GM23338 (cell line): ENCODE measurements around the gene GFOD1. TPM values are rescaled to one million over a fixed set of nuclear protein-coding genes. Genes with fewer than 3 reads are reported as not detected.

Source experiments
- ATAC-seq: fragments of 200-7000 bp; cut with Tn5 transposase; 3 replicates; pipeline ENCODE4 v1.9.1; 2020
- DNase-seq: peaks from one replicate; pipeline ENCODE4 v3.0.0-alpha.2; 2015; ENCODE audit warnings: low spot score
- H2AFZ ChIP-seq: fragments of 200-600 bp; sonication (generic); 2 replicates; pipeline ENCODE4 v1.8.0; 2016; ENCODE audit warnings: antibody characterized with exemption, mild to moderate bottlenecking, moderate library complexity
- H3F3A ChIP-seq: fragments of 200-600 bp; sonication (generic); replicated peaks from 2 replicates; pipeline ENCODE4 v1.8.0; 2017; ENCODE audit warnings: antibody characterized with exemption, mixed run types, low read depth
- H3K27ac ChIP-seq: fragments of 200-600 bp; sonication (generic); 2 replicates; pipeline ENCODE4 v1.6.1; 2016; ENCODE audit warnings: low read depth
- H3K27me3 ChIP-seq: fragments of 200-600 bp; sonication (generic); 2 replicates; pipeline ENCODE4 v1.8.0; 2016; ENCODE audit warnings: mild to moderate bottlenecking, mixed run types, moderate library complexity; ENCODE audit not compliant: insufficient read depth
- H3K36me3 ChIP-seq: fragments of 200-600 bp; sonication (generic); 2 replicates; pipeline ENCODE4 v1.8.0; 2016; ENCODE audit warnings: mild to moderate bottlenecking; ENCODE audit not compliant: insufficient read depth
- H3K4me1 ChIP-seq: fragments of 200-600 bp; sonication (generic); 2 replicates; pipeline ENCODE4 v1.8.0; 2016; ENCODE audit warnings: mild to moderate bottlenecking, moderate library complexity; ENCODE audit not compliant: insufficient read depth
- H3K4me2 ChIP-seq: fragments of 200-600 bp; sonication (generic); 2 replicates; pipeline ENCODE4 v1.7.1; 2017; ENCODE audit warnings: mixed run types
- H3K4me3 ChIP-seq: fragments of 200-600 bp; sonication (generic); 2 replicates; pipeline ENCODE4 v1.6.1; 2016; ENCODE audit warnings: mixed run types
- H3K79me2 ChIP-seq: fragments of 200-600 bp; sonication (generic); replicated peaks from 2 replicates; pipeline ENCODE4 v1.8.0; 2017; ENCODE audit warnings: mild to moderate bottlenecking; ENCODE audit not compliant: insufficient read depth
- H3K9me2 ChIP-seq: fragments of 200-600 bp; sonication (generic); 2 replicates; pipeline ENCODE4 v1.8.0; 2017; ENCODE audit not compliant: insufficient read depth
- H4K20me1 ChIP-seq: fragments of 200-600 bp; sonication (generic); replicated peaks from 2 replicates; pipeline ENCODE4 v1.8.0; 2017; ENCODE audit warnings: mild to moderate bottlenecking; ENCODE audit not compliant: insufficient read depth
- H3K27ac Mint-ChIP-seq: 2 replicates; pipeline ENCODE4 v1.8.0; 2020; ENCODE audit warnings: inconsistent platforms, mild to moderate bottlenecking, moderate library complexity, mixed read lengths
- H3K27me3 Mint-ChIP-seq: 3 replicates; pipeline ENCODE4 v1.8.0; 2022; ENCODE audit warnings: low read depth, mild to moderate bottlenecking, moderate library complexity, mixed read lengths, inconsistent platforms; ENCODE audit not compliant: insufficient read depth, poor library complexity
- H3K36me3 Mint-ChIP-seq: 3 replicates; pipeline ENCODE4 v1.8.0; 2021; ENCODE audit warnings: low read depth, mild to moderate bottlenecking, inconsistent platforms, moderate library complexity, mixed read lengths
- H3K4me1 Mint-ChIP-seq: 3 replicates; pipeline ENCODE4 v1.8.0; 2020; ENCODE audit warnings: mild to moderate bottlenecking, inconsistent platforms, mixed read lengths
- H3K4me3 Mint-ChIP-seq: 3 replicates; pipeline ENCODE4 v1.8.0; 2021; ENCODE audit warnings: moderate library complexity, mild to moderate bottlenecking, inconsistent platforms, mixed read lengths
- H3K9me3 Mint-ChIP-seq: 3 replicates; pipeline ENCODE4 v1.8.0; 2020; ENCODE audit warnings: moderate library complexity, mild to moderate bottlenecking, inconsistent platforms, mixed read lengths
- JUNB ChIP-seq: IDR thresholded peaks from one replicate; pipeline ENCODE4 v1.6.1; 2016; ENCODE audit warnings: antibody characterized with exemption; ENCODE audit not compliant: unreplicated experiment
- NANOG ChIP-seq: IDR thresholded peaks from 2 replicates; pipeline ENCODE4 v1.6.1; 2016; ENCODE audit warnings: antibody characterized with exemption, borderline replicate concordance
- REST ChIP-seq: IDR thresholded peaks from one replicate; pipeline ENCODE4 v1.6.1; 2018; ENCODE audit warnings: antibody characterized with exemption; ENCODE audit not compliant: unreplicated experiment
- ZNF331 ChIP-seq: fragments of 250-450 bp; sonication (Bioruptor Pico); IDR thresholded peaks from 2 replicates; pipeline ENCODE4 v1.5.0; 2020; ENCODE audit warnings: low read depth, mild to moderate bottlenecking, moderate library complexity
- ZNF462 ChIP-seq: fragments of 250-450 bp; sonication (Bioruptor Pico); IDR thresholded peaks from 2 replicates; pipeline ENCODE4 v1.5.0; 2020; ENCODE audit warnings: mild to moderate bottlenecking, moderate library complexity
- polyA plus RNA-seq: library from polyadenylated mRNA; unstranded; fragments of >200 nt; fragmentation: Nextera tagmentation; extraction: Ambion mirVana; gene quantifications from 2 replicates; pipeline ENCODE4 v1.2.1, GENCODE V29; 2016
- total RNA-seq: library from RNA; depleted of rRNA; stranded (reverse); fragments of >200 nt; shearing (Covaris generic); gene quantifications from 2 replicates; pipeline ENCODE4 v1.2.3, GENCODE V29; 2014

The GFOD1 gene
- total and polyA plus RNA-seq, 2 experiments from 2014 or later = 4.9 to 12.8 TPM

- H3K27me3 Mint-ChIP-seq = peaks cover 3% of the 10 kb centered on the region
- H3K36me3 ChIP-seq = no peaks in the 10 kb centered on the region; the same call in 1 of the 2 replicates
- DNase-seq = no peak
- H3K36me3 Mint-ChIP-seq = peaks cover 2% of the 10 kb centered on the region; the same call in 2 of the 3 replicates
- H3F3A ChIP-seq = no peaks in the 10 kb centered on the region
- no peak for ATAC-seq
- H3K79me2 ChIP-seq = no peaks in the 10 kb centered on the region
- H3K4me1 Mint-ChIP-seq = peaks cover 25% of the 10 kb centered on the region
- no peak overlapping the region for H3K4me2 ChIP-seq
- TF ChIP-seq REST (no peak), NANOG (no peak), ZNF331 (no peak)
- no peak overlapping the region for H3K4me3 ChIP-seq
- no peak overlapping the region for H2AFZ ChIP-seq
- no peaks in the 10 kb centered on the region for H4K20me1 ChIP-seq
- no peak overlapping the region for H3K27ac Mint-ChIP-seq
- H3K9me2 ChIP-seq = no peaks in the 10 kb centered on the region
- H3K9me3 Mint-ChIP-seq = no peaks in the 10 kb centered on the region
- H3K4me1 ChIP-seq = peaks cover 10% of the 10 kb centered on the region
- no peak overlapping the region for H3K27ac ChIP-seq
- H3K27me3 ChIP-seq = no peaks in the 10 kb centered on the region
- no peak overlapping the region for H3K4me3 Mint-ChIP-seq
Observed at GRCh38 chr6:13368731-13369115, 118.7 kb downstream of the GFOD1 start.

GRCh38 chr6:13368079-13368730, 119.2 kb downstream of the GFOD1 start:
- ATAC-seq = no peak
- H3K4me1 ChIP-seq = peaks cover 10% of the 10 kb centered on the region
- no peaks in the 10 kb centered on the region for H3F3A ChIP-seq
- no peaks in the 10 kb centered on the region for H3K9me2 ChIP-seq
- H3K36me3 Mint-ChIP-seq = peaks cover 2% of the 10 kb centered on the region; the same call in 2 of the 3 replicates
- no peak for DNase-seq
- H3K27ac Mint-ChIP-seq = no peak overlapping the region
- no peak overlapping the region for H2AFZ ChIP-seq
- no peaks in the 10 kb centered on the region for H3K27me3 ChIP-seq
- no peak overlapping the region for H3K4me3 ChIP-seq
- H3K36me3 ChIP-seq = no peaks in the 10 kb centered on the region; the same call in 1 of the 2 replicates
- no peak overlapping the region for H3K27ac ChIP-seq
- no peaks in the 10 kb centered on the region for H3K9me3 Mint-ChIP-seq
- H3K79me2 ChIP-seq = no peaks in the 10 kb centered on the region
- H3K4me2 ChIP-seq = no peak overlapping the region
- peaks cover 23% of the 10 kb centered on the region for H3K4me1 Mint-ChIP-seq
- peaks cover 3% of the 10 kb centered on the region for H3K27me3 Mint-ChIP-seq
- no peaks in the 10 kb centered on the region for H4K20me1 ChIP-seq
- no peak for TF ChIP-seq JUNB
- H3K4me3 Mint-ChIP-seq = no peak overlapping the region

- H3K4me1 Mint-ChIP-seq = peaks cover 19% of the 10 kb centered on the region
- H3K4me3 Mint-ChIP-seq = no peak overlapping the region
- H3K27ac ChIP-seq = no peak overlapping the region
- no peak overlapping the region for H3K4me3 ChIP-seq
- ATAC-seq = peak; percentile 63
- no peaks in the 10 kb centered on the region for H3K9me3 Mint-ChIP-seq
- H3K4me2 ChIP-seq = peak overlapping the region; percentile 21; the same call in 1 of the 2 replicates
- H3K27ac Mint-ChIP-seq = peak overlapping the region; percentile 16
- H2AFZ ChIP-seq = no peak overlapping the region
- H3K4me1 ChIP-seq = peaks cover 10% of the 10 kb centered on the region
- no peaks in the 10 kb centered on the region for H4K20me1 ChIP-seq
- H3F3A ChIP-seq = no peaks in the 10 kb centered on the region
- peaks cover 2% of the 10 kb centered on the region; the same call in 2 of the 3 replicates for H3K36me3 Mint-ChIP-seq
- no peaks in the 10 kb centered on the region for H3K79me2 ChIP-seq
- no peaks in the 10 kb centered on the region; the same call in 1 of the 2 replicates for H3K36me3 ChIP-seq
- DNase-seq = no peak
- H3K27me3 ChIP-seq = no peaks in the 10 kb centered on the region
- H3K9me2 ChIP-seq = no peaks in the 10 kb centered on the region
- no peaks in the 10 kb centered on the region for H3K27me3 Mint-ChIP-seq
- TF ChIP-seq ZNF462 = no peak
Observed at GRCh38 chr6:13367396-13367795, 120.0 kb downstream of the GFOD1 start.
